ENCODE results near the gene LBHD2.

DNA sequence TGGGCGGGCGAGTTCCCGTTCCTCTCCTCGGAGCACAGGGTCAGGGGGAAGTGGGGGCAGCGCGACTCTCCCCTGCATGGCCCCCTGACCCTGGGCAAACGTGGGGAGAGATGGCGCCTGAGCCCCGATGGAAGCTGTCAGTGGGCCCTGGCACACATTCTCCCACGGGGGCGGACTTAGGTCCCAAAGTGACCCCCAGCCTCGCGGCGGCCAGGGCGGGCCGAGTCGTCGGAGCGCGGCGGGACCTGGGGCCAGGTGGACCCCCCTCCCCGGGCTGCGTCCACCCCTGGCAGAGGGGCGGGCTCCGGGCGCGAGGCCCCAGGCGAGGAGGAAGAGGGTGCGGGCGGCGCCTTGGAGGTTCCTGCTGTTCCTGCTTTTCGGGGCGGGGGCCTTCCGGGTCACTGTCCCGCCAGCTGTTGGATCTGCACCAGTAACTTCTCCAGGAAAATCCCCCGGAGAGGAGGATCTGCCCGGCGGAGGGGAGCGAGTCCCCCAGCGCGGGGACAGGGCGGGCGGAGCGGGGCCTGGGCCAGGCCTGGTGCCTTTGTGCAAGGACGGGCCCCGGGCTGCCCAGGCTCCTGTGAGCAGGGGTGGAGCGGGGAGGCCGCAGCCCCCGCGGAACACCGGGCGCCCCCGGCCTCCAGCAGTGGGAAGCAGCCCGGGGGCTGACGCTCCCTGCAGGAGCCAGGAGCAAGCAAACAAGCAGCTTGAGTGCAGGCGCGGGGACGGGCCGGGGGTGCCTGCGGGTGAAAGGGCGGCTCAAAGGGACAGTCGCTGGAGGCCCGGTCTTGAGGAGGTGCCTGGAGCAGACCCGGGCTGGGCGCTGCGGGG is 54.5 kb downstream of the LBHD2 start:
- TF ChIP-seq, protein P1, sequence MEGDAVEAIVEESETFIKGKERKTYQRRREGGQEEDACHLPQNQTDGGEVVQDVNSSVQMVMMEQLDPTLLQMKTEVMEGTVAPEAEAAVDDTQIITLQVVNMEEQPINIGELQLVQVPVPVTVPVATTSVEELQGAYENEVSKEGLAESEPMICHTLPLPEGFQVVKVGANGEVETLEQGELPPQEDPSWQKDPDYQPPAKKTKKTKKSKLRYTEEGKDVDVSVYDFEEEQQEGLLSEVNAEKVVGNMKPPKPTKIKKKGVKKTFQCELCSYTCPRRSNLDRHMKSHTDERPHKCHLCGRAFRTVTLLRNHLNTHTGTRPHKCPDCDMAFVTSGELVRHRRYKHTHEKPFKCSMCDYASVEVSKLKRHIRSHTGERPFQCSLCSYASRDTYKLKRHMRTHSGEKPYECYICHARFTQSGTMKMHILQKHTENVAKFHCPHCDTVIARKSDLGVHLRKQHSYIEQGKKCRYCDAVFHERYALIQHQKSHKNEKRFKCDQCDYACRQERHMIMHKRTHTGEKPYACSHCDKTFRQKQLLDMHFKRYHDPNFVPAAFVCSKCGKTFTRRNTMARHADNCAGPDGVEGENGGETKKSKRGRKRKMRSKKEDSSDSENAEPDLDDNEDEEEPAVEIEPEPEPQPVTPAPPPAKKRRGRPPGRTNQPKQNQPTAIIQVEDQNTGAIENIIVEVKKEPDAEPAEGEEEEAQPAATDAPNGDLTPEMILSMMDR (IDR thresholded peaks at IDR 0.05) = no peak
- no peak for TF ChIP-seq EP300 (IDR thresholded peaks at IDR 0.05)
